Hepatocyte (in vitro differentiated cells): ENCODE measurements around the gene PDIA6. TPM values are rescaled to one million over a fixed set of nuclear protein-coding genes. Genes with fewer than 3 reads are reported as not detected.

Source experiments
- DNase-seq: peaks from one replicate; pipeline ENCODE4 v3.0.0-alpha.2; 2016; ENCODE audit warnings: low spot score
- H2AFZ ChIP-seq: fragments of 200-600 bp; sonication (generic); 2 replicates; pipeline ENCODE4 v1.6.0; 2016; ENCODE audit warnings: antibody characterized with exemption, mild to moderate bottlenecking
- H3K27ac ChIP-seq: fragments of 200-600 bp; sonication (generic); 2 replicates; pipeline ENCODE4 v1.5.1; 2016; ENCODE audit warnings: mild to moderate bottlenecking
- H3K27me3 ChIP-seq: fragments of 200-600 bp; sonication (generic); 2 replicates; pipeline ENCODE4 v1.6.1; 2016
- H3K36me3 ChIP-seq: fragments of 200-600 bp; sonication (generic); replicated peaks from 2 replicates; pipeline ENCODE4 v1.5.1; 2016; ENCODE audit warnings: low read depth; ENCODE audit not compliant: insufficient read depth
- H3K4me1 ChIP-seq: fragments of 200-600 bp; sonication (generic); 2 replicates; pipeline ENCODE4 v1.5.1; 2016; ENCODE audit warnings: mild to moderate bottlenecking, moderate library complexity; ENCODE audit not compliant: insufficient read depth
- H3K4me2 ChIP-seq: fragments of 200-600 bp; sonication (generic); 2 replicates; pipeline ENCODE4 v1.6.0; 2016
- H3K4me3 ChIP-seq: fragments of 200-600 bp; sonication (generic); 2 replicates; pipeline ENCODE4 v1.5.1; 2016; ENCODE audit warnings: mild to moderate bottlenecking
- H3K79me2 ChIP-seq: fragments of 200-600 bp; sonication (generic); 2 replicates; pipeline ENCODE4 v1.6.0; 2017; ENCODE audit warnings: mild to moderate bottlenecking
- H3K9me2 ChIP-seq: fragments of 200-600 bp; sonication (generic); replicated peaks from 2 replicates; pipeline ENCODE4 v1.6.0; 2017; ENCODE audit warnings: mild to moderate bottlenecking; ENCODE audit not compliant: insufficient read depth
- H3K9me3 ChIP-seq: fragments of 200-600 bp; sonication (generic); 2 replicates; pipeline ENCODE4 v1.5.1; 2016; ENCODE audit warnings: low read depth, mild to moderate bottlenecking
- H4K20me1 ChIP-seq: fragments of 200-600 bp; sonication (generic); 2 replicates; pipeline ENCODE4 v1.6.0; 2016; ENCODE audit warnings: mild to moderate bottlenecking; ENCODE audit not compliant: insufficient read depth, poor library complexity, severe bottlenecking
- EZH2 ChIP-seq: fragments of 200-600 bp; sonication (generic); IDR thresholded peaks from 2 replicates; pipeline ENCODE4 v1.6.1; 2016; ENCODE audit warnings: antibody characterized with exemption, mild to moderate bottlenecking, borderline replicate concordance
- EZH2phosphoT487 ChIP-seq: fragments of 200-600 bp; sonication (generic); IDR thresholded peaks from one replicate; pipeline ENCODE4 v1.6.1; 2018; ENCODE audit warnings: antibody characterized with exemption, mild to moderate bottlenecking, low read depth, moderate library complexity; ENCODE audit not compliant: unreplicated experiment, severe bottlenecking
- WGBS: methylation state at CpG from one replicate; pipeline ENCODE4 v1.1.6; 2016; ENCODE audit warnings: low lambda C conversion rate; ENCODE audit errors: missing lambda C conversion rate; 5-methylcytosine and 5-hydroxymethylcytosine counted together
- polyA plus RNA-seq: library from polyadenylated mRNA; unstranded; fragments of >200 nt; fragmentation: Nextera tagmentation; extraction: Ambion mirVana; gene quantifications from 2 replicates; pipeline ENCODE4 v1.2.1, GENCODE V29; 2016
- small RNA-seq: library from RNA; depleted of rRNA; stranded (forward); fragments of <200 nt; gene quantifications from one replicate; pipeline ENCODE3, GENCODE V24; 2014
- total RNA-seq: library from RNA; depleted of rRNA; stranded (reverse); fragments of >200 nt; gene quantifications from 2 replicates; pipeline ENCODE4 v1.2.3, GENCODE V29; 2014
- TF ChIP-seq, protein P1 (sequence below): fragments of 200-600 bp; sonication (generic); IDR thresholded peaks from 2 replicates; pipeline ENCODE4 v1.5.1; 2016; ENCODE audit warnings: antibody characterized with exemption, mild to moderate bottlenecking; ENCODE audit not compliant: poor library complexity

Gene PDIA6
- total and polyA plus RNA-seq, 2 experiments from 2014 or later, result 507 to 715 TPM

DNA sequence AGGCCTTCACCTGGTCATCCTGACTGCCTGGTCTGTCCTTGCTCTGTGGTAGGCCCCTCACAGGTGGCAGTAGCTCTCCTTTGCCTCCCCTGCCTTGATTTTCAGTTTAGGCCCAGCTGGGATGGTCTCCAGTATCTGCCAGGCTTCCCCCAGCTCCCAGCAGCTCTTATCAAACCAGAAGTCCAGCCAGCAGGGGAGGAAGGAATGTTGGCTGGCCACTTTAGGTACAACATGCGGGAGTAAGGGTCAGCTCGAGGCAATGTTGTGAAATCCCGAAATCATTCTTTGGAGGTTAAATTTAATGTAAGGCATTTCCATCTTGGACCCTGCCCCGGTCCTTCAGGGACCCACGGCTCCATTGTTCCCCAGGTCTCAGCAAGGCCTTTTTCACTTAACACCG is 74.4 kb downstream of the PDIA6 start:
- H3K36me3 ChIP-seq, result no peaks in the 10 kb centered on the region
- no peak for TF ChIP-seq EZH2phosphoT487
- TF ChIP-seq EZH2, result no peak
- TF ChIP-seq, protein P1, sequence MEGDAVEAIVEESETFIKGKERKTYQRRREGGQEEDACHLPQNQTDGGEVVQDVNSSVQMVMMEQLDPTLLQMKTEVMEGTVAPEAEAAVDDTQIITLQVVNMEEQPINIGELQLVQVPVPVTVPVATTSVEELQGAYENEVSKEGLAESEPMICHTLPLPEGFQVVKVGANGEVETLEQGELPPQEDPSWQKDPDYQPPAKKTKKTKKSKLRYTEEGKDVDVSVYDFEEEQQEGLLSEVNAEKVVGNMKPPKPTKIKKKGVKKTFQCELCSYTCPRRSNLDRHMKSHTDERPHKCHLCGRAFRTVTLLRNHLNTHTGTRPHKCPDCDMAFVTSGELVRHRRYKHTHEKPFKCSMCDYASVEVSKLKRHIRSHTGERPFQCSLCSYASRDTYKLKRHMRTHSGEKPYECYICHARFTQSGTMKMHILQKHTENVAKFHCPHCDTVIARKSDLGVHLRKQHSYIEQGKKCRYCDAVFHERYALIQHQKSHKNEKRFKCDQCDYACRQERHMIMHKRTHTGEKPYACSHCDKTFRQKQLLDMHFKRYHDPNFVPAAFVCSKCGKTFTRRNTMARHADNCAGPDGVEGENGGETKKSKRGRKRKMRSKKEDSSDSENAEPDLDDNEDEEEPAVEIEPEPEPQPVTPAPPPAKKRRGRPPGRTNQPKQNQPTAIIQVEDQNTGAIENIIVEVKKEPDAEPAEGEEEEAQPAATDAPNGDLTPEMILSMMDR, result no peak
- H4K20me1 ChIP-seq, result no peaks in the 10 kb centered on the region
- H3K4me3 ChIP-seq, result no peak overlapping the region
- H2AFZ ChIP-seq, result no peak overlapping the region
- H3K79me2 ChIP-seq, result no peaks in the 10 kb centered on the region
- no peaks in the 10 kb centered on the region for H3K9me2 ChIP-seq
- DNase-seq, result no peak
- WGBS, result 79% methylated on average over 6 of the region's 6 CpGs
- H3K4me2 ChIP-seq, result no peak overlapping the region
- H3K9me3 ChIP-seq, result no peaks in the 10 kb centered on the region
- no peak overlapping the region for H3K27ac ChIP-seq
- H3K4me1 ChIP-seq, result no peaks in the 10 kb centered on the region
- H3K27me3 ChIP-seq, result no peaks in the 10 kb centered on the region

DNA sequence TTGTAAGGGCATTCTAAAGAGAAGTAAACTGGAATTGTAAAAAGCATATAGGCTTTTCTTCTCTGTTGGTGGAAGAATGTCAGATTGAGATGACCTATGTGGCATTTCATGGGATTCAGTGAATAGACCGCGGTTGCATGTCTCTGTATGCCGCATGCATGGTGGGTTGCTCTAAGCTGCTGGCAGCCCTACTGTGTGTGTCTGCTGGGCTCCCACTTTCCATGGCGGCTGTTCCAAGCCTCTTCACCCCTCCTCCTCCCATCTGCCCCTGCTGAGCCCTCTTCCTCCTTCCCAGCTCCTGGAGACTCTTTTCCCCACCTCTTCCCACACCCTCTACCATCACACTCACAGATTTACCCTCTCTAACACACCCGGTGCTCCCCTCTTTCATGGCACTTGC is 78.6 kb downstream of the PDIA6 start:
- H3K27ac ChIP-seq, result no peak overlapping the region
- TF ChIP-seq EZH2, result no peak
- TF ChIP-seq, protein P1, result no peak
- no peak for TF ChIP-seq EZH2phosphoT487
- no peaks in the 10 kb centered on the region for H3K4me1 ChIP-seq
- H3K9me3 ChIP-seq, result no peaks in the 10 kb centered on the region
- no peaks in the 10 kb centered on the region for H3K9me2 ChIP-seq
- no peaks in the 10 kb centered on the region for H3K36me3 ChIP-seq
- no peaks in the 10 kb centered on the region for H3K79me2 ChIP-seq
- no peak overlapping the region for H3K4me2 ChIP-seq
- H4K20me1 ChIP-seq, result no peaks in the 10 kb centered on the region
- H3K27me3 ChIP-seq, result no peaks in the 10 kb centered on the region
- no peak for DNase-seq
- no peak overlapping the region for H3K4me3 ChIP-seq
- no peak overlapping the region for H2AFZ ChIP-seq
- WGBS, result 87% methylated on average over 5 of the region's 5 CpGs

DNA sequence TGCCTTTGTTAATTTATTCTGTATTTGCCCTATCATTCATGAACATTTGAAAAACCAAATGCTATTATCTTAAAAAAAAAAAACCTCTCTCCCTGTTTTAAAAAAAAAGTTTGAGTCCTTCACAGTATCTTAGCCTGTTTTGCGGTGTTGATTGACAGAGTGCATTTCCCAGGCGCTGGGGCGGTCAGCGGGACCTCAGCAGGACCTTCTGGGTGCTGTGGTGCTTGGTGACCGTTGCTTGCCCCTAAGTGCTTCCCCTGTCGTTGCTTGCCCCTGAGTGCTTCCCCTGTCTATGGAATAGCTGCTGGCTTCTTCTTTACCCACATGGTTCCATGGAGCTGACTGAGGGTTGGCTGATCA is 79.0 kb downstream of the PDIA6 start:
- Histone ChIP-seq H2AFZ (no peak overlapping the region), H3K4me1 (no peaks in the 10 kb centered on the region), H3K4me2 (no peak overlapping the region), H3K36me3 (no peaks in the 10 kb centered on the region), H3K27ac (no peak overlapping the region), H3K9me2 (no peaks in the 10 kb centered on the region), H3K27me3 (no peaks in the 10 kb centered on the region), H3K9me3 (no peaks in the 10 kb centered on the region), H3K79me2 (no peaks in the 10 kb centered on the region), H4K20me1 (no peaks in the 10 kb centered on the region), H3K4me3 (no peak overlapping the region)
- TF ChIP-seq EZH2phosphoT487 (no peak), EZH2 (no peak)
- TF ChIP-seq, protein P1, result no peak
- DNase-seq, result no peak
- 62% methylated on average over 6 of the region's 6 CpGs for WGBS

Small RNA genes lying within 50 kb of the gene (small RNA-seq; reads per million reads assigned to genes)
- gene RNU7-138P (not detected), gene RNU7-176P (not detected)

Other genes starting within 250 kb of the PDIA6 start
- 25.2 and 28.4 TPM in 2 replicates for gene NOL10, start 122.8 kb downstream of the PDIA6 start, total RNA-seq
- gene NOL10, start 122.8 kb downstream of the PDIA6 start, polyA plus RNA-seq, result 15.7 and 20.3 TPM in 2 replicates
- gene ATP6V1C2, start 91.2 kb downstream of the PDIA6 start, total RNA-seq, result 0.32 and 0.57 TPM in 2 replicates
- gene ATP6V1C2, start 91.2 kb downstream of the PDIA6 start, polyA plus RNA-seq, result 1.3 and 2.0 TPM in 2 replicates
- gene KCNF1, start 99.1 kb upstream of the PDIA6 start, total RNA-seq, result 0.28 and 0.67 TPM in 2 replicates
- 0.87 and 2.5 TPM in 2 replicates for gene KCNF1, start 99.1 kb upstream of the PDIA6 start, polyA plus RNA-seq